Uterus (tissue), 4 donors: ENCODE measurements around the gene RGS6. TPM values are rescaled to one million over a fixed set of nuclear protein-coding genes. Genes with fewer than 3 reads are reported as not detected.

Experiments used
- DNase-seq, 2 donors: peaks; one replicate each; pipeline ENCODE4 v3.0.0-alpha.2; 2019 to 2020
- H3K27ac ChIP-seq, 2 donors: fragments of 200-600 bp; sonication (generic); 1 replicate in 1 of 2; 2 replicates in 1 of 2; pipeline ENCODE4 v1.5.1; 2016 to 2018
- H3K27me3 ChIP-seq, 2 donors: fragments of 200-600 bp; sonication (generic); one replicate each; pipeline ENCODE4 v1.5.1; 2018 to 2019; ENCODE audit warnings: control low read depth in 1 of 2
- H3K36me3 ChIP-seq, 2 donors: fragments of 200-600 bp; sonication (generic); one replicate each; pipeline ENCODE4 v1.5.1; 2019; ENCODE audit warnings: control low read depth in 1 of 2
- H3K4me1 ChIP-seq, 2 donors: fragments of 200-600 bp; sonication (generic); one replicate each; pipeline ENCODE4 v1.5.1; 2018 to 2019; ENCODE audit warnings: control low read depth in 1 of 2
- H3K4me3 ChIP-seq, 2 donors: fragments of 200-600 bp; sonication (generic); 1 replicate in 1 of 2; 2 replicates in 1 of 2; pipeline ENCODE4 v1.5.1; 2018 to 2019; ENCODE audit warnings: mild to moderate bottlenecking in 1 of 2
- H3K9me3 ChIP-seq, 2 donors: fragments of 200-600 bp; sonication (generic); one replicate each; pipeline ENCODE4 v1.5.1; 2019; ENCODE audit warnings: control low read depth in 1 of 2
- CTCF ChIP-seq, 4 experiments: fragments of 200-600 bp in 2 of 4; fragments of 450-650 bp in 2 of 4; sonication (generic) in 2 of 4; IDR thresholded peaks; one replicate each; pipeline ENCODE4 v1.5.1; 2016 to 2019; ENCODE audit warnings: antibody characterized with exemption in 4 of 4, mild to moderate bottlenecking in 2 of 4, moderate library complexity in 1 of 4
- POLR2A ChIP-seq, 2 donors: fragments of 450-650 bp; IDR thresholded peaks; one replicate each; pipeline ENCODE4 v1.6.1; 2016; ENCODE audit warnings: antibody characterized with exemption in 2 of 2, mild to moderate bottlenecking in 1 of 2, moderate library complexity in 1 of 2
- intact Hi-C: fragments of 100-400 bp; cut with DNase I; formaldehyde crosslinking; loops from one replicate; pipeline ENCODE4 v1.15.1; 2023; ENCODE audit warnings: low total_unique reads
- total RNA-seq, 4 donors: library from RNA; depleted of rRNA in 3 of 4; stranded (reverse); fragments of >200 nt in 3 of 4; gene quantifications; one replicate each; pipeline versions ENCODE4 v1.1.0 to v1.2.4, GENCODE V29; 2014 to 2023
- donor health status: DM: yes; HTN: yes; CAD: no.

Gene RGS6
- total RNA-seq, 4 donors from 2014 or later, result 1.0 to 7.4 (median 6.2) TPM; not detected in 1

- intact Hi-C loops, result no loop called here
- Histone ChIP-seq H3K4me3 (no peak overlapping the region), H3K4me1 (no peaks in the 10 kb centered on the region), H3K9me3 (no peaks in the 10 kb centered on the region), H3K36me3 (no peaks in the 10 kb centered on the region), H3K27me3 (no peaks in the 10 kb centered on the region), H3K27ac (no peak overlapping the region)
- TF ChIP-seq CTCF (IDR thresholded peaks at IDR 0.05), result no peak
- no peak for TF ChIP-seq POLR2A (IDR thresholded peaks at IDR 0.05)
- DNase-seq, result no peak
Observed at GRCh38 chr14:72524295-72524629, 592.0 kb downstream of the RGS6 start.

- no peaks in the 10 kb centered on the region for H3K4me1 ChIP-seq
- H3K9me3 ChIP-seq, result no peaks in the 10 kb centered on the region
- intact Hi-C loops, result no loop called here
- TF ChIP-seq CTCF (IDR thresholded peaks at IDR 0.05) (no peak), POLR2A (IDR thresholded peaks at IDR 0.05) (no peak)
- H3K27me3 ChIP-seq, result no peaks in the 10 kb centered on the region
- H3K4me3 ChIP-seq, result no peak overlapping the region
- no peaks in the 10 kb centered on the region for H3K36me3 ChIP-seq
- H3K27ac ChIP-seq, result no peak overlapping the region
- DNase-seq, result no peak
Observed at GRCh38 chr14:72525087-72525915, 593.1 kb downstream of the RGS6 start.

- no peak for DNase-seq
- no peak for TF ChIP-seq POLR2A (IDR thresholded peaks at IDR 0.05)
- no peaks in the 10 kb centered on the region for H3K36me3 ChIP-seq
- no peaks in the 10 kb centered on the region for H3K9me3 ChIP-seq
- intact Hi-C loops, result no loop called here
- no peaks in the 10 kb centered on the region for H3K27me3 ChIP-seq
- H3K4me1 ChIP-seq, result no peaks in the 10 kb centered on the region
- no peak overlapping the region for H3K27ac ChIP-seq
- H3K4me3 ChIP-seq, result no peak overlapping the region
Observed at GRCh38 chr14:72527591-72527990, 595.4 kb downstream of the RGS6 start.

- Histone ChIP-seq H3K4me3 (no peak overlapping the region), H3K4me1 (no peaks in the 10 kb centered on the region), H3K36me3 (no peaks in the 10 kb centered on the region), H3K9me3 (no peaks in the 10 kb centered on the region), H3K27ac (no peak overlapping the region), H3K27me3 (no peaks in the 10 kb centered on the region)
- no peak for DNase-seq
- no peak for TF ChIP-seq CTCF (IDR thresholded peaks at IDR 0.05)
- TF ChIP-seq POLR2A (IDR thresholded peaks at IDR 0.05), result no peak
- intact Hi-C loops, result no loop called here
Observed at GRCh38 chr14:72528059-72528862, 596.0 kb downstream of the RGS6 start.

- Histone ChIP-seq H3K4me1 (no peaks in the 10 kb centered on the region), H3K27me3 (no peaks in the 10 kb centered on the region), H3K36me3 (no peaks in the 10 kb centered on the region), H3K4me3 (no peak overlapping the region), H3K9me3 (no peaks in the 10 kb centered on the region), H3K27ac (no peak overlapping the region)
- no peak for TF ChIP-seq CTCF (IDR thresholded peaks at IDR 0.05)
- no peak for TF ChIP-seq POLR2A (IDR thresholded peaks at IDR 0.05)
- no peak for DNase-seq
- intact Hi-C loops, result no loop called here
Observed at GRCh38 chr14:72528863-72529175, 596.6 kb downstream of the RGS6 start.
